Activated CD8-positive, alpha-beta T cell treated with anti-CD3 and anti-CD28 coated beads for 36 hours (primary cell): ENCODE data around the gene TMEM82. TPM values are rescaled to one million over a fixed set of nuclear protein-coding genes. Genes with fewer than 3 reads are reported as not detected.

Experiments
- ATAC-seq: fragments of 200-7000 bp; cut with Tn5 transposase; one replicate; pipeline ENCODE4 v1.10.0; 2021; ENCODE audit warnings: mild to moderate bottlenecking, moderate library complexity
- CTCF ChIA-PET: fragments of 350-600 bp; sonication (Branson Sonifier 250); formaldehyde crosslinking; loops from one replicate; lab custom pipeline; 2021; ENCODE audit warnings: antibody characterized with exemption; lab: Charles Lee
- POLR2A ChIA-PET: fragments of 350-600 bp; sonication (Branson Sonifier 250); formaldehyde crosslinking; loops from one replicate; lab custom pipeline; 2021; ENCODE audit warnings: antibody characterized with exemption; lab: Charles Lee
- DNase-seq: peaks from one replicate; pipeline ENCODE4 v3.0.0-alpha.2; 2020
- H3K27ac Mint-ChIP-seq: one replicate; pipeline ENCODE4 v1.8.0; 2021; ENCODE audit warnings: mild to moderate bottlenecking, mixed read lengths
- H3K27me3 Mint-ChIP-seq: one replicate; pipeline ENCODE4 v1.8.0; 2021; ENCODE audit warnings: mixed read lengths
- H3K36me3 Mint-ChIP-seq: one replicate; pipeline ENCODE4 v1.8.0; 2021; ENCODE audit warnings: low read depth, mixed read lengths
- H3K4me1 Mint-ChIP-seq: one replicate; pipeline ENCODE4 v1.8.0; 2021; ENCODE audit warnings: low read depth, mixed read lengths
- H3K4me3 Mint-ChIP-seq: one replicate; pipeline ENCODE4 v1.8.0; 2021; ENCODE audit warnings: mild to moderate bottlenecking, moderate library complexity, mixed read lengths
- H3K9me3 Mint-ChIP-seq: one replicate; pipeline ENCODE4 v1.8.0; 2021; ENCODE audit warnings: mixed read lengths
- intact Hi-C: fragments of 100-400 bp; cut with micrococcal nuclease; formaldehyde crosslinking; loops from one replicate; pipeline ENCODE4 v1.10.0; 2022
- total RNA-seq, 2 experiments: library from RNA; stranded (reverse); gene quantifications; one replicate each; pipeline ENCODE4 v1.2.3, GENCODE V29; 2021
- TF ChIP-seq, protein P1 (sequence below): fragments of 200-600 bp; IDR thresholded peaks from one replicate; pipeline ENCODE4 v1.8.0; 2022; ENCODE audit warnings: antibody characterized with exemption, mild to moderate bottlenecking

Gene TMEM82
- total RNA-seq, 2 experiments from 2014 or later, result not detected

DNA sequence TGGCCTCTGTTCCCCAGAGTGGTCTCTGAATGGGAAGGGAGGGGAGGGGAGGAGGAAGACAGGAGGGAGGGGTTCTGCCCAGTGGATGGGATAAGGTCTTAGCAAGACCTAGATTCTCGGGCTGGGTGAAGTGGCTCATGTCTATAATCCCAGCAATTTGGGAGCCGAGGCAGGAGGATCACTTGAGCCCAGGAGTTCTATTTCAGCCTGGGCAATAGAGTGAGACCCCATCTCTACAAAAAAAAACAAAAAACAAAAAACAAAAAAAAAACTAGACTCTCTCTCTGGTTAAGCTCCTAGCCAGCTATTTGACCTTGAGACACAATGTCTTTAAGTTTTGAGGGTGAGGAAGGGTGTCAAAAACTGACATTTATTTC is 53.8 kb downstream of the TMEM82 start:
- H3K4me1 Mint-ChIP-seq, result peaks cover 11% of the 10 kb centered on the region
- H3K27me3 Mint-ChIP-seq, result peaks cover 1% of the 10 kb centered on the region
- ATAC-seq, result no peak
- DNase-seq, result no peak
- intact Hi-C loops, result no loop called here
- no peak overlapping the region for H3K27ac Mint-ChIP-seq
- POLR2A ChIA-PET, result interaction anchor here (1.2 kb wide), 1 partner anchor 38 kb away, joined by 5 read pairs; no protein-coding TSS in a partner anchor
- no peaks in the 10 kb centered on the region for H3K9me3 Mint-ChIP-seq
- CTCF ChIA-PET, result interaction anchor here (1.6 to 2.5 kb wide), 3 partner anchors 16 to 212 kb away, joined by 3 to 10 read pairs (median 3); no protein-coding TSS in a partner anchor
- no peak overlapping the region for H3K4me3 Mint-ChIP-seq
- TF ChIP-seq, protein P1, sequence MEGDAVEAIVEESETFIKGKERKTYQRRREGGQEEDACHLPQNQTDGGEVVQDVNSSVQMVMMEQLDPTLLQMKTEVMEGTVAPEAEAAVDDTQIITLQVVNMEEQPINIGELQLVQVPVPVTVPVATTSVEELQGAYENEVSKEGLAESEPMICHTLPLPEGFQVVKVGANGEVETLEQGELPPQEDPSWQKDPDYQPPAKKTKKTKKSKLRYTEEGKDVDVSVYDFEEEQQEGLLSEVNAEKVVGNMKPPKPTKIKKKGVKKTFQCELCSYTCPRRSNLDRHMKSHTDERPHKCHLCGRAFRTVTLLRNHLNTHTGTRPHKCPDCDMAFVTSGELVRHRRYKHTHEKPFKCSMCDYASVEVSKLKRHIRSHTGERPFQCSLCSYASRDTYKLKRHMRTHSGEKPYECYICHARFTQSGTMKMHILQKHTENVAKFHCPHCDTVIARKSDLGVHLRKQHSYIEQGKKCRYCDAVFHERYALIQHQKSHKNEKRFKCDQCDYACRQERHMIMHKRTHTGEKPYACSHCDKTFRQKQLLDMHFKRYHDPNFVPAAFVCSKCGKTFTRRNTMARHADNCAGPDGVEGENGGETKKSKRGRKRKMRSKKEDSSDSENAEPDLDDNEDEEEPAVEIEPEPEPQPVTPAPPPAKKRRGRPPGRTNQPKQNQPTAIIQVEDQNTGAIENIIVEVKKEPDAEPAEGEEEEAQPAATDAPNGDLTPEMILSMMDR, result no peak
- no peaks in the 10 kb centered on the region for H3K36me3 Mint-ChIP-seq

Other genes starting within 250 kb of the TMEM82 start
- 10 to 100 TPM in 1 of 2 experiments, 1 to 10 TPM in 1; 9.7 to 11.5 TPM for gene CASP9, start 218.3 kb upstream of the TMEM82 start, total RNA-seq
- 10 to 100 TPM in 1 of 2 experiments, 1 to 10 TPM in 1; 10.0 to 13.0 TPM for gene DNAJC16, start 215.7 kb upstream of the TMEM82 start, total RNA-seq
- 10 to 100 TPM; 21.6 to 21.9 TPM for gene AGMAT, start 157.4 kb upstream of the TMEM82 start, total RNA-seq
- 10 to 100 TPM; 33.7 to 34.9 TPM for gene DDI2, start 125.0 kb upstream of the TMEM82 start, total RNA-seq
- gene PLEKHM2, start 58.2 kb upstream of the TMEM82 start, total RNA-seq, result 10 to 100 TPM; 41.5 to 42.9 TPM
- gene SLC25A34, start 6.2 kb upstream of the TMEM82 start, total RNA-seq, result under 1 TPM; 0.56 to 0.81 TPM
- gene FBLIM1, start 16.3 kb downstream of the TMEM82 start, total RNA-seq, result not detected
- gene UQCRHL, start 65.2 kb downstream of the TMEM82 start, total RNA-seq, result 1 to 10 TPM; 2.5 to 2.8 TPM
- 10 to 100 TPM; 59.8 to 60.3 TPM for gene SPEN, start 105.2 kb downstream of the TMEM82 start, total RNA-seq
- 10 to 100 TPM; 44.1 to 45.7 TPM for gene ZBTB17, start 233.6 kb downstream of the TMEM82 start, total RNA-seq